ENCODE measurements around the gene TBL2.
"Not testable (repeated sequence)": the region's sequence is repeated elsewhere in the genome, so short reads cannot be mapped to it uniquely, and the experiment has no call there.

TBL2 gene

DNA sequence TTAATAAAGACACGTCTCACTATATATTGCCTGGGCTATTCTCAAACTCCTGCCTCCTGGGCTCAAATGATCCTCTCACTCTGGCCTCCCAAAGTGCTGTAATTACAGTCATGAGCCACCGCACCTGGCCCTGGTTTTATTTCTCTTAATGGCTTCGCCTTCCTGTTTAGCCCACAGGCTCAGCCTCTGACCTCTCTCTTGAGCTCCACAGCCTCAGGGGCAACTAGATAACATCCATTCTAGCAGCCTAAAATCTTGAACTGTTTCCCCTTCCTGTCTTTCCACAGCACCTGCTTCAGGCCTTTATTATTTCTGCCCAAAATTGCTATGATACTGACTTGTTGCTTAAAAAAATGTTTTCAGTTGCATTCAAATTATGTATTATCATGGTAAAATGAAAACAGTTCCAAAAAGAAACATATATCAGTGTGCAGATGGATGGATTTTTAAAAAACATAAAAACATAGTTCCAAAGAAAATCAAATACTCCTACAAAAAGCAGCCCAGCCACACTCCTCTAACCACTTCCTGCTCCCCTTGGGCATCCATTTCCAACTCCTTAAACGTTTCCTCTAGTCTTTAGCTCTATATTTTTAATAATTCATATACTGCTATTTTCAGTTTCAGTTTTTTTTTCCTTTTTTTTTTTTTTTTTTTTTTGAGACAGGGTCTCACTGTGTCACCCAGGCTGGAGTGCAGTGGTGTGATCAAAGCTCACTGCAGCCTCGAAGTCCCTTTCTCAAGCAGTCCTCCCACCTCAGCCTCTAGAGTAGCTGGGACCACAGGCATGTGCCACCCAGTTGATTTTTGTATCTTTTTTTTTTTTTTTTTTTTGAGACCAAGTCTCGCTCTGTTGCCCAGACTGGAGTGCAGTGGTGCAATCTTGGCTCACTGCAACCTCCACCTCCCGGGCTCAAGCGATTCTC lies 51.2 kb downstream of the TBL2 start:
- peak; percentile 57 for DNase-seq

DNA sequence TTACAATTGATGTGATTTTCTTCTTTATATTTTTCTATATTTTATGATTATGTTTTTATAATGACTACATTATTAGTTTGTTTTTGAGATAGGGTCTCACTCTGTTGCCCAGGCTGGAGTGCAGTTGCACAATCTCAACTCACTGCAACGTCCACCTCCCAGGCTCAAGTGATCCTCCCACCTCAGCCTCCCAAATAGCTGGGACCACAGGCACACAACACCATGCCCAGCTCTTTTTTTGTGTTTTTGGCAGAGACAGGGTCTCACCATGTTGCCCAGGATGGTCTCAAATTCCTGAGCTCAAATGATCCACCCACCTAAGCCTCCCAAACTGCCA lies 52.3 kb downstream of the TBL2 start:
- DNase-seq = not testable (repeated sequence)

DNA sequence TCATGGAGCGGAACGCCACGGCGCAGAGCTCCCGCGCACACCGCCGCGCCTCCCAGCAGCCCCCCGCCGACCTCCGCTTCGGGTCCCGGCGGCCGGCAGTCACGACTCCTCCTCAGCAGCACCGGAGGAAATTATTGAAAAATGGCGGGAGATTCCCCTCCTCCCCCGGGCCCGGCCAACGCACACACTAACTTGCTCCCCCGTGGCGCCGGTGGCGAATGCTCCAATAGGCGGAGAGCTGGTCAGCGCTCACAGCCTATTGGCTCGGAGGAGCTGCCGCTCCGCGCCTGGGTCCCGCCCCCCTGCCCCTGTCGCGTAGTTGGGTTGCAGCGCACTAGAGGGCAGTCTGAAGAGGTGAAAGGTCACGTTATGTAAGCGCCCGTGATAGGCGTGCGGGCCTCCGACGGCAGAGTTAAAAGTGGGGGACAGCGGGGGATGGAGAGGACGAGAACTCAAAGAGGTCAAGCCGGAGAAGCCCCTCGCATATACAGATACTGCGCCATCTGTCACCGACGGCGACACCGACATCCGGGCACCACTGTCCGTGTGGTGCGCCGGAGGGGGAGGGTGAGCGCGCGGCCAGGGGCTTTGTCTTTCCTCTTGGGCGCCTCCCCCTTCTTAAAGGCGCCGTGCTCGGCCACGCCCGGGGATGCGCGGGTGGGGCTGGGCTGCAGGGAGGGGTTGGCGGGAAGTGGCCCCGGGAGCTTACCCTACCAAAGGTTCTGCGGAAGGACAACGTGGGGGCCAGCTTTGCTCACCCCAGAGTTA lies 56.1 kb downstream of the TBL2 start, which contains the start of gene BAZ1B:
TSS of gene BAZ1B (minus strand) at position 189 of the 768 bp plus-strand sequence. CDS start 360 bp downstream, outside the sequence.
- peak; percentile 100 for DNase-seq

DNA sequence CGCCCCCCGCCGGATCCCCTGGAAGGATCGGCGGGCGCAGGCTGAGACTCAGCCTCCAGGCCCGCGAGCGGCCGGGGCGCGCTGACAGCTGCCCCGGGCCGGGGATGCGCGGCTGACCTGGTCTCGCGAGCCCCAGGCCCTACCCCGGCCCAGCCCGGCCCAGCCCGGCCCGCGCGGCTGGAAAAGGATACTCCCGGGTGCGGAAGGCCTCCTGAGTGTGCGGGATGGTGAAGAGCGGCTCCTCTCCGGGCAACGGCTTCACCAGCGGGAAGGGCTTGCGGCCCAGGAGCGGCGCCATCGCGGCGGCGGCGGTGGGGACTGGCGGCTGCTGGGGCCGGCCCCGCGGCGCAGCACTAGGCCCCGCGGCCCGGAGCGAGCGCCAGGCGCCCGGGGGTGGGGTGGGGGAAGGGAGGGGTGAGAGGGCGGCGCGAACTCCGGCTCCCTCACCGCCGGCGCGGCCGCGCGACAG lies 56.7 kb downstream of the TBL2 start:
- DNase-seq = peak; percentile 93

DNA sequence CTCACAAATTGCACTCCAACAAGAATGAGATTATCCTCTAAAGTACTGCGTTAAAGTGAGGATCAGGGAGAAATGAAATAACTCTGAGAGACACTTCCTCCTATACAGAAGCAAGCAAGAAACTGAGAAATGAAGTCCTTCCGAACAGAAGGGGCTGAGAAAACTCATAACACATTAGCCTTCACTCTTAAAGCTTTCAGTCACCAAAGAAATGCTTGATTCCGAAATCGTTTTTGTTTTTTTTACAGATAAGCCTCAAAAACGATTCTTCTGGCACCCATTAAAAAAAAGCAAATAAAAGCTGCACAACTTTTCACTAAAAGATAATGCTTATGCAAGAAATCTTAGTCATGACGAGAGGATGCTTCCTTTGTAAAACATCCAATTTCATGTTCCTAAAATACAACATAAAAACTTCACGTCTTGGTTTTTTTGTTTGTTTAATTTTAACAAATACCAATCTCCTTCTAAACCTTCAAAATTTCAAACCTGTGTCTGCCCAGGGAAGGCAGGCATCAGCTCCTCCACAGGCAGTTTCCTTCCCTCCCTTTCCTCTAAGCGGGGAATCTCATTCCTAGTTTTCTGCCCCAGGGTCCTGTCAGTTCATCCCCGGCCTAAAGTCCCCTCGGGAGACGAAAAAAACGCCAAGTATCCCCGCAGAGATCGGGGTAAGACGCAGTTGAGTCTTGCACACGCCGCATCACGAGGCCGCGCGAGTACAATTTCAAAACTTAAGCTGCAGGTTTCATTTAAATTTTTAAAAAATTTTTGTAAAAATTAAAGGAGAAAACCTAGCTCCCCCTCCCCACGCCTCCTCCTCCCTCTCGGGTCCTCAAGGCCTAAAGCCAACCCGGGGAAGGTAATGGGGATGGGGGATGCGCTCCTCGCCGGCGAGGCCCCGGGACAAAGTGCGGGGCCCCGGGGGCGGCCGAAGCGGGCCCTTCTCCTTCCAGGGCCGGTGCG lies 57.4 kb downstream of the TBL2 start:
- peak; percentile 61 for DNase-seq

DNA sequence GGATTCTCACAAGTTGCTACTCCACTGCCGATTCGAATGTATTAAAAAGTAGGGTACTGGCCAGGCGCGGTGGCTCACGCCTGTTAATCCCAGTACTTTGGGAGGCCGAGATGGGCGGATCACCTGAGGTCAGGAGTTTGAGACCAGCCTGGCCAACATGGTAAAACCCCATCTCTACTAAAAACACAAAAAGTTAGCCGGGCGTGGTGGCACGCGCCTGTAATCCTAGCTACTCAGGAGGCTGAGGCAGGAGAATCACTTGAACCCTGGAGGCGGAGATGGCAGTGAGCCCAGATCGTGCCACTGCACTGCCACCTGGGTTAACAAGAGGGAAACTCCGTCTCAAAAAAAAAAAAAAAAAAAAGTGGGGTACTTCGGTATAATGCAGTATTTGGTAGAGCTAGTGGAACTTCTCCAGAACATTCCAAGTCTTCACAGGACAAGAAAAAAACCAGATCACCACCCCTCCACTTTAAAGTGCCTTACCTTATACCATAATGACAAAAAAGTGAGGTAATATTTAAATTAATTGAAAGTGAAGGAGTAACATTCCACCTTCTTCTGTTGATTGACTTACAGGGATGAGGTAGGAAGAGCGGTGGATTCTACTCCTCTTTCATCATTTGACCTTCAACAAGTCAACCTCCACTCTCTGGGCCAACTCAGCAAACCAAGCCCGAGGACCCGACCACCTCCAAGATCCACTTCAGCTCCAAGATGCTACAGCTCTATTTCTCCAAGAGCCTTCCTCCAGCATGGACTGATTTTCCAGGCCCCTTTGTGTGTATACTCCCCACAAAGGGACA lies 58.3 kb downstream of the TBL2 start:
- peak; percentile 41 for DNase-seq

DNA sequence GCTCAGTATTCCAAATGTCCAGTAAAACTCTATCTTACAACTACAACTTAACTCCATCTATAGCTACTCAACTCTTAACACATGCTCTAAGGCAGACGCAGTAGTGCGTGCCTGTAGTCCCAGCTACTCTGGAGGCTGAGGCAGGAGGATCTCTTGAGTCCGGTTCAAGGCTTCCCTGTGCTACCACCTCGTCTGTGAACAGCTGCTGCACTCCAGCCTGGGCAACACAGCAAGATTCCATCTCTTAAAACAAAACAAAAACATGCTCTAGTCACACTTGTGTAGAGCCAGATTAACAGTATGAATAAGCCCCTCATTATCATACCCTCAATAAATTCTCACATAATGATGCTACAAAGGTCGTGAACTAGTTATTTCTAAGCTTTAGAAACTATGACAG lies 59.9 kb downstream of the TBL2 start:
- DNase-seq = no peak
